Naive thymus-derived CD4-positive, alpha-beta T cell (primary cell): ENCODE data around the gene NPHP1. TPM values are rescaled to one million over a fixed set of nuclear protein-coding genes. Genes with fewer than 3 reads are reported as not detected.
"Not testable (repeated sequence)": the region's sequence is repeated elsewhere in the genome, so short reads cannot be mapped to it uniquely, and the experiment has no call there.

Source experiments
- ATAC-seq: fragments of 150-1000 bp; cut with Tn5 transposase; 2 replicates; pipeline ENCODE4 v1.10.0; 2021; ENCODE audit warnings: mild to moderate bottlenecking, moderate library complexity
- CTCF ChIA-PET: fragments of 350-600 bp; sonication (Branson Sonifier 250); formaldehyde crosslinking; loops from one replicate; lab custom pipeline; 2021; ENCODE audit warnings: antibody characterized with exemption; lab: Charles Lee
- POLR2A ChIA-PET: fragments of 350-600 bp; sonication (Branson Sonifier 250); formaldehyde crosslinking; loops from one replicate; lab custom pipeline; 2021; ENCODE audit warnings: antibody characterized with exemption, inconsistent platforms; lab: Charles Lee
- DNase-seq, 9 donors: peaks; one replicate each; pipeline versions ENCODE4 v3.0.0 to v3.0.0-alpha.2; 2020 to 2022; ENCODE audit warnings: mixed read lengths in 1 of 9
- H3K27ac ChIP-seq: one replicate; pipeline ENCODE4 v1.7.0; 2013; ENCODE audit warnings: mild to moderate bottlenecking, low read depth, low read length, moderate library complexity
- H3K27me3 ChIP-seq, 2 donors: one replicate each; pipeline ENCODE4 v1.7.0; 2013; ENCODE audit warnings: low read length in 2 of 2, mild to moderate bottlenecking in 2 of 2, moderate library complexity in 2 of 2; ENCODE audit not compliant: control insufficient read depth in 2 of 2, insufficient read depth in 2 of 2
- H3K36me3 ChIP-seq, 3 experiments: 1 replicate in 2 of 3; 2 replicates in 1 of 3; pipeline ENCODE4 v1.7.0; 2013; ENCODE audit warnings: low read length in 3 of 3, mild to moderate bottlenecking in 3 of 3, moderate library complexity in 1 of 3; ENCODE audit not compliant: insufficient read depth in 3 of 3, control insufficient read depth in 2 of 3
- H3K4me1 ChIP-seq, 2 donors: one replicate each; pipeline ENCODE4 v1.7.0; 2013; ENCODE audit warnings: low read length in 2 of 2, mild to moderate bottlenecking in 2 of 2, moderate library complexity in 1 of 2; ENCODE audit not compliant: control insufficient read depth in 2 of 2, insufficient read depth in 2 of 2
- H3K4me3 ChIP-seq: 2 replicates; pipeline ENCODE4 v1.7.0; 2013; ENCODE audit warnings: mild to moderate bottlenecking, low read length
- H3K9me3 ChIP-seq, 3 experiments: 1 replicate in 2 of 3; 2 replicates in 1 of 3; pipeline ENCODE4 v1.7.0; 2013; ENCODE audit warnings: low read length in 3 of 3; ENCODE audit not compliant: control insufficient read depth in 2 of 3
- H3K27ac Mint-ChIP-seq, 9 donors: one replicate each; pipeline ENCODE4 v1.8.0; 2020 to 2022; ENCODE audit warnings: mixed read lengths in 9 of 9, mild to moderate bottlenecking in 8 of 9, moderate library complexity in 5 of 9, inconsistent platforms in 2 of 9
- H3K27me3 Mint-ChIP-seq, 5 donors: one replicate each; pipeline ENCODE4 v1.8.0; 2021 to 2022; ENCODE audit warnings: mixed read lengths in 5 of 5, mild to moderate bottlenecking in 1 of 5
- H3K36me3 Mint-ChIP-seq, 5 donors: one replicate each; pipeline ENCODE4 v1.8.0; 2020 to 2022; ENCODE audit warnings: mixed read lengths in 5 of 5, mild to moderate bottlenecking in 3 of 5, inconsistent platforms in 1 of 5
- H3K4me1 Mint-ChIP-seq, 7 donors: one replicate each; pipeline ENCODE4 v1.8.0; 2020 to 2022; ENCODE audit warnings: mixed read lengths in 7 of 7, mild to moderate bottlenecking in 3 of 7, inconsistent platforms in 1 of 7
- H3K4me3 Mint-ChIP-seq, 10 donors: one replicate each; pipeline ENCODE4 v1.8.0; 2020 to 2022; ENCODE audit warnings: mild to moderate bottlenecking in 10 of 10, mixed read lengths in 10 of 10, moderate library complexity in 6 of 10, inconsistent platforms in 2 of 10
- H3K9me3 Mint-ChIP-seq, 11 donors: one replicate each; pipeline ENCODE4 v1.8.0; 2020 to 2022; ENCODE audit warnings: mixed read lengths in 11 of 11, mild to moderate bottlenecking in 4 of 11, inconsistent platforms in 1 of 11, moderate library complexity in 1 of 11
- intact Hi-C, 2 donors: fragments of 100-400 bp; cut with micrococcal nuclease; formaldehyde crosslinking; loops; one replicate each; pipeline ENCODE4 v1.15.1; 2023
- polyA plus RNA-seq, 2 donors: library from polyadenylated mRNA; unstranded; fragments of 300-500 nt; fragmentation: Illumina TruSeq; gene quantifications; one replicate each; pipeline ENCODE4 v1.2.3, GENCODE V29; 2021
- total RNA-seq, 6 experiments: library from RNA in 5 of 6; stranded (reverse) in 5 of 6; gene quantifications; 1 replicate in 5 of 6; 2 replicates in 1 of 6; pipeline ENCODE4 v1.2.3 and lab custom pipeline; 2021 to 2026

NPHP1 gene
- total and polyA plus RNA-seq, 7 experiments from 2014 or later, result 0.11 to 0.64 (median 0.47) TPM; not detected in 1

DNA sequence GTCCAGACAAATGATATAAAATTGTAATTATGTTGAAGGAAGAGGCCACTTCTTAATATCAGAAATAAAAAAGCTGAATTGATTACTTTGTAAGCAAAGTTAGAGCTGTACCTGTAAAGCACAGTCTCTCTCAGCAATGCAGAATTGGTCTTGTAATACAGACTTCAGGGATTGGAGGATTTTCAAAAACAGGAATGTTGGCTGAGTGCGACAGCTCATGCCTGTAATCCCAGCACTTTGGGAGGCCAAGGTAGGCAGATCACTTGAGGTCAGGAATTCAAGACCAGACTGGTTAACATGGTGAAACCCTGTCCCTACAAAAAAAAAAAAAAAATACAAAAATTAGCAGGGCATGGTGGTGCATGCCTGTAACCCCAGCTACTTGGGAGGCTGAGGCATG lies 17.8 kb upstream of the NPHP1 start:
- H3K36me3 ChIP-seq, DNase-seq, H3K4me3 Mint-ChIP-seq, POLR2A ChIA-PET, H3K27ac Mint-ChIP-seq, H3K36me3 Mint-ChIP-seq, H3K4me1 ChIP-seq, intact Hi-C loops, H3K4me3 ChIP-seq, H3K27me3 ChIP-seq, H3K27ac ChIP-seq, CTCF ChIA-PET, H3K9me3 Mint-ChIP-seq, H3K9me3 ChIP-seq, ATAC-seq, H3K4me1 Mint-ChIP-seq: not testable (repeated sequence)
- H3K27me3 Mint-ChIP-seq, result peaks cover 47 to 69% (median 54%) of the 10 kb centered on the region in 5 donors

DNA sequence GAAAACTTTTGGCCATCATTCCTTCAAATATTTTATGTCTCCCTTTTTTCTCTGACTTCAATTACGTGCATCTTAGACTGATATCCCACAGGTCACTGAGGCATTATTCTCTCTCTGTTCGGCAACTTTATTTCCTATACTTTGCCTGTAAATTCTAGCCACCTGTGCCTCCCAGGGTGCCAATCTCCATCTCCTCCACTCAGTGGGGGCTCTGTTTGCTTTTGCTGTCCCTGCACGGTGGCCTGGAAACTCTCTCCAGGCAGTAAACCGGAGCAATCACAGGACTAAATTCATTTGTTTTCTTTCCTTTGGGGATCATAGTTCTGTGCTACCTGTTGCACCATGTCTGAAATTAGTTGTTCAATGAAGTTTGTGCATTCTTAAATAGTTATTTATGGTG lies 17.1 kb upstream of the NPHP1 start:
- H3K4me1 ChIP-seq, result no peaks in the 10 kb centered on the region
- H3K4me3 Mint-ChIP-seq, result no peak overlapping the region
- no peak overlapping the region for H3K27ac Mint-ChIP-seq
- no peaks in the 10 kb centered on the region for H3K27me3 ChIP-seq
- intact Hi-C loops, result no loop called here
- POLR2A ChIA-PET, result no interaction called here
- CTCF ChIA-PET, result no interaction called here
- no peaks in the 10 kb centered on the region for H3K9me3 ChIP-seq
- no peaks in the 10 kb centered on the region for H3K36me3 ChIP-seq
- no peak overlapping the region for H3K4me3 ChIP-seq
- H3K36me3 Mint-ChIP-seq, result peaks cover 0 to 3% (median 0%) of the 10 kb centered on the region in 5 donors
- DNase-seq, result no peak
- ATAC-seq, result no peak
- peaks cover 40 to 69% (median 53%) of the 10 kb centered on the region in 5 donors for H3K27me3 Mint-ChIP-seq
- no peaks in the 10 kb centered on the region for H3K9me3 Mint-ChIP-seq
- no peak overlapping the region for H3K27ac ChIP-seq
- H3K4me1 Mint-ChIP-seq, result no peaks in the 10 kb centered on the region

DNA sequence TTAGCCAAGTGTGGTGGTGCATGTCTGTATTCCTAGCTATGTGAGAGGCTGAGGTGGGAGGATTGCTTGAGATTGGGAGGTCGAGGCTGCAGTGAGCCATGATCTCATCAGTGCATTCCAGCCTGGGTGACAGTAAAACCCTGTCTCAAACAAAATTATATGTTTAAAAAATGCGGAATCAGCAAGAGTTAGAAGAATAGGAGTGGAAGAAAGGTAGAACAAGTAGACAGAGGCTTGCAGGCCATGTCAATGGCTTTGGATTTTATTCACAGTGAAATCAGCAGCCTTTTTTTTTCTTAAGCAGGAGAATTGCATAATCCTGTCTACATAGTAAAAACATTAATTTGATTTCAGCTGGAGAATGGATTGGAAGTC lies 15.4 kb upstream of the NPHP1 start:
- ChIA-PET CTCF (no interaction called here), POLR2A (no interaction called here)
- Mint-ChIP-seq H3K27me3 (peaks cover 32 to 77% (median 57%) of the 10 kb centered on the region in 5 donors), H3K36me3 (peaks cover 0 to 3% (median 0%) of the 10 kb centered on the region in 5 donors), H3K27ac (no peak overlapping the region), H3K4me1 (no peaks in the 10 kb centered on the region), H3K4me3 (no peak overlapping the region), H3K9me3 (peaks cover 0 to 10% (median 0%) of the 10 kb centered on the region in 11 donors)
- Histone ChIP-seq H3K9me3 (no peaks in the 10 kb centered on the region), H3K4me3 (no peak overlapping the region), H3K27ac (no peak overlapping the region), H3K36me3 (no peaks in the 10 kb centered on the region), H3K4me1 (no peaks in the 10 kb centered on the region), H3K27me3 (no peaks in the 10 kb centered on the region)
- intact Hi-C loops, result no loop called here
- ATAC-seq, result no peak
- no peak for DNase-seq

DNA sequence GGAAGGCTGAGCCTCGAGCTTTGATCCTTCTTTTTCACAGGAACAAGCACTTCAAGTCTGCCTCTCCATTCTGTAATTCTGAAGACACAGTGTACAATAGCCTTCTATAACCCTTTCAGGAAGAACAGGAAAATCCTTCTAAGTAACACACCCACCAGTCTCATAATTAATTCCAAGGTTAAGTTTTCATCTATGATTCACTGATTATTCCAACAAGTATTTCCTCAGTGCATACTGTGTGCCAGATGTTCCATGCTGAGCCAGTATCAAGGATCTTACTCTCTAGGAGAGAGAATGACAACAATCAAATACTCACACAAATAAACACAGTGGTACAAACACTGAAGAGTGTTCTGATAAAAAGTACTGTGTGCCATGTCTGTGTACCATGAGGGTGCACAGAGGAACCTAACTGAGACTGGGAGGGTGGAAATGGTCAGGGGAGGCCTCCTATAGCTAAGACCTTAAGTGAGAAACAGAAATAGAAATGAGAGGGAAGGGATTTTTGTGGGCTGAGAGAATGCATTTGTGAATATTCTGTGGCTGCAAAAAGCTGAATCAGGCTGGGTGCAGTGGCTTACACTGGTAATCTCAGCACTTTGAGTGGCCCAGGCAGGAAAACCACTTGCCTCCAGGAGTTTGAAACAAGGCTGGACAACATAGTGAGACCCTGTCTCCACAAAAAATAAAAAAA lies 14.8 kb upstream of the NPHP1 start:
- Histone ChIP-seq H3K27me3 (no peaks in the 10 kb centered on the region), H3K27ac (no peak overlapping the region), H3K36me3 (no peaks in the 10 kb centered on the region), H3K4me3 (no peak overlapping the region), H3K9me3 (no peaks in the 10 kb centered on the region), H3K4me1 (no peaks in the 10 kb centered on the region)
- peaks cover 0 to 3% (median 0%) of the 10 kb centered on the region in 5 donors for H3K36me3 Mint-ChIP-seq
- no peak for ATAC-seq
- peaks cover 32 to 79% (median 57%) of the 10 kb centered on the region in 5 donors for H3K27me3 Mint-ChIP-seq
- no peak for DNase-seq
- peaks cover 0 to 10% (median 0%) of the 10 kb centered on the region in 11 donors for H3K9me3 Mint-ChIP-seq
- no peak overlapping the region for H3K4me3 Mint-ChIP-seq
- ChIA-PET CTCF (no interaction called here), POLR2A (no interaction called here)
- H3K27ac Mint-ChIP-seq, result no peak overlapping the region
- intact Hi-C loops, result no loop called here
- no peaks in the 10 kb centered on the region for H3K4me1 Mint-ChIP-seq

DNA sequence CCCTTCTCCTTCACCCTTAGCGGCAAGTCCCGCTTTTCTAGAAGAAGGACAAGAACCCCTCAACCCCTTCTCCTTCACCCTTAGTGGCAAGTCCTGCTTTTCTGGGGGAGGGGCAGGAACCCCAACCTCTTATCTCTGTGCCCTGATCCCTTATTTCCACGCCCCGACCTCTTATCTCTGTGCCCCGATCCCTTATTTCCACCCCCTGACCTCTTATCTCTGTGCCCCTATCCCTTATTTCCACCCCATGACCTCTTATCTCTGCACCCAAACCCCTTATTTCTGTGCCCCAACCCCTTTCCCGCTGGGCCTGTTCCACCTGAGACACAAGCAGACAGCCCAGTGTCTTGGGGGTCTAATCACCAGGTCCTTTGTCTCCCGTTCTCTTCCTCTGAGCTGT lies 14.1 kb upstream of the NPHP1 start:
- H3K4me3 Mint-ChIP-seq, POLR2A ChIA-PET, H3K27ac ChIP-seq, H3K27ac Mint-ChIP-seq, CTCF ChIA-PET, H3K4me1 ChIP-seq, intact Hi-C loops, ATAC-seq, H3K9me3 ChIP-seq, H3K36me3 Mint-ChIP-seq, H3K4me1 Mint-ChIP-seq, H3K4me3 ChIP-seq, DNase-seq, H3K36me3 ChIP-seq, H3K27me3 ChIP-seq: not testable (repeated sequence)
- Mint-ChIP-seq H3K27me3 (peaks cover 32 to 77% (median 60%) of the 10 kb centered on the region in 5 donors), H3K9me3 (peaks cover 0 to 13% (median 0%) of the 10 kb centered on the region in 11 donors)

DNA sequence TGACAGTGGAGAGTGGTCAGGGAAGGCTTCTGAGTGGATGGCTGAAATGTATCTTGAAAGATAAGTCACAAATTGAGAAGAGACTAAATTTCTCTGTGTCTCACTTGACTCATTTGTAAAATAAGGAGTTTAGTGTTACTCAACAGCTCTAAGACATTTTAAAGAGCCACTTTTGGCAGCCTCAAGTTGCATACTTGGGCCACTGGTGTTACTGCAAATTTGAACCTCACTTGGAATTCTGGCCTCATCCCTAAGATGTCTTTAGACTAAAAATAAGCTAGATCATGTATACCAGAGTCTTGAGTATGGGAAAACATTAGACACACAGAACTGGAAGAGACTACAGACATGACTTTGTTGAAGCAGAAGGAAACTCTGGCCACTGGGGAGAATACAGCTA lies 12.0 kb upstream of the NPHP1 start:
- intact Hi-C loops, result no loop called here
- ATAC-seq (no peak), DNase-seq (no peak)
- Mint-ChIP-seq H3K36me3 (peaks cover 0 to 3% (median 0%) of the 10 kb centered on the region in 5 donors), H3K4me1 (peaks cover 0 to 10% (median 3%) of the 10 kb centered on the region in 7 donors), H3K9me3 (peaks cover 0 to 22% (median 3%) of the 10 kb centered on the region in 11 donors), H3K4me3 (no peak overlapping the region), H3K27ac (no peak overlapping the region), H3K27me3 (peaks cover 27 to 67% (median 55%) of the 10 kb centered on the region in 5 donors)
- Histone ChIP-seq H3K36me3 (peaks cover 0 to 3% (median 0%) of the 10 kb centered on the region in 3 experiments), H3K4me3 (no peak overlapping the region), H3K27me3 (no peaks in the 10 kb centered on the region), H3K27ac (no peak overlapping the region), H3K9me3 (no peaks in the 10 kb centered on the region), H3K4me1 (no peaks in the 10 kb centered on the region)
- POLR2A ChIA-PET, result interaction anchor here (0.8 kb wide), 1 partner anchor 9 kb away, joined by 3 read pairs; no protein-coding TSS in a partner anchor
- CTCF ChIA-PET, result no interaction called here

DNA sequence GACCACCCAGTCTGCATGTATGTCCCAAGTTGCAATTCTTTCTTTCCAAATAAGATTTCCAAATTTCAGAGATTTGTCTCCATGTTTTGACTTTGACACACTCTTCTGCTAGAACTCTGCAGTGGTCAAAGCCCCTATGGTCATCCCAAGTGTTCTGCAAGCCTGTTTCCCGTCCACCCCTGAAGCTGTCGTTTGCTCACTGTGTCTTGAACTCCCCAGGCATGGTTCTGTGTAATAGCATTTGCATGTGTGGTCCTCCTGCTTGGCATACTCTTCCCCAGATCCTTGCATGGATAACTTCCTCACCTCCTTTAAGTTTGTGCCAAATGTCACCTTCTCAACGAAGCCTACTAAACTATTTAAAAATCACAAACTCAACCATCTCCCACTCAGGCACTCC lies 11.4 kb upstream of the NPHP1 start:
- Mint-ChIP-seq H3K4me3 (no peak overlapping the region), H3K27me3 (peaks cover 27 to 61% (median 53%) of the 10 kb centered on the region in 5 donors), H3K9me3 (peaks cover 0 to 22% (median 3%) of the 10 kb centered on the region in 11 donors), H3K36me3 (peaks cover 0 to 3% (median 0%) of the 10 kb centered on the region in 5 donors), H3K4me1 (peaks cover 0 to 16% (median 8%) of the 10 kb centered on the region in 7 donors), H3K27ac (no peak overlapping the region)
- CTCF ChIA-PET, result no interaction called here
- Histone ChIP-seq H3K4me1 (peaks cover under 1 to 3% of the 10 kb centered on the region in 2 donors), H3K9me3 (no peaks in the 10 kb centered on the region), H3K36me3 (peaks cover 0 to 3% (median 0%) of the 10 kb centered on the region in 3 experiments), H3K27ac (no peak overlapping the region), H3K27me3 (no peaks in the 10 kb centered on the region), H3K4me3 (no peak overlapping the region)
- DNase-seq (no peak), ATAC-seq (no peak)
- POLR2A ChIA-PET, result no interaction called here
- intact Hi-C loops, result no loop called here
